Psoas muscle (tissue), 8 donors: ENCODE measurements around the gene CEP68. TPM values are rescaled to one million over a fixed set of nuclear protein-coding genes. Genes with fewer than 3 reads are reported as not detected.
"Not testable (repeated sequence)": the region's sequence is repeated elsewhere in the genome, so short reads cannot be mapped to it uniquely, and the experiment has no call there.

Experiments
- ATAC-seq, 4 donors: fragments of 200-7000 bp; cut with Tn5 transposase; one replicate each; pipeline ENCODE4 v1.9.1; 2020; ENCODE audit warnings: moderate library complexity in 3 of 4, mild to moderate bottlenecking in 2 of 4
- DNase-seq, 2 donors: peaks; one replicate each; pipeline ENCODE4 v3.0.0-alpha.2; 2020
- H3K27ac ChIP-seq: fragments of 200-600 bp; one replicate; pipeline ENCODE4 v1.8.0; 2022
- H3K27me3 ChIP-seq, 3 donors: fragments of 200-600 bp in 1 of 3; one replicate each; pipeline versions ENCODE4 v1.6.1 to v1.8.0; 2013 to 2022; ENCODE audit warnings: low read length in 2 of 3, mild to moderate bottlenecking in 2 of 3, moderate library complexity in 1 of 3; ENCODE audit not compliant: insufficient read depth in 3 of 3
- H3K36me3 ChIP-seq, 2 donors: fragments of 200-600 bp in 1 of 2; one replicate each; pipeline versions ENCODE4 v1.6.1 to v1.8.0; 2013 to 2022; ENCODE audit warnings: low read depth in 1 of 2, mild to moderate bottlenecking in 1 of 2, moderate library complexity in 1 of 2; ENCODE audit not compliant: insufficient read depth in 1 of 2
- H3K4me1 ChIP-seq: fragments of 200-600 bp; one replicate; pipeline ENCODE4 v1.8.0; 2022
- H3K4me3 ChIP-seq: fragments of 200-600 bp; one replicate; pipeline ENCODE4 v1.8.0; 2022; ENCODE audit warnings: mild to moderate bottlenecking
- H3K9me3 ChIP-seq: fragments of 200-600 bp; one replicate; pipeline ENCODE4 v1.8.0; 2022
- WGBS, 3 donors: extraction: QIAGEN DNeasy Blood & Tissue Kit; methylation state at CpG; one replicate each; pipeline versions ENCODE4 v1.1.6 to v1.1.7; 2013; 5-methylcytosine and 5-hydroxymethylcytosine counted together
- intact Hi-C, 2 donors: fragments of 100-400 bp; cut with DNase I; formaldehyde crosslinking; loops; one replicate each; pipeline versions ENCODE4 v1.11.0 to v1.14.2; 2022
- polyA plus RNA-seq, 3 donors: library from polyadenylated mRNA; stranded (reverse); fragments of 200-250 nt; gene quantifications; one replicate each; pipeline ENCODE4 v1.2.3, GENCODE V29; 2013
- total RNA-seq, 4 donors: library from RNA; stranded (reverse); fragmentation: NEBNext Ultra II Directional in 2 of 4; extraction: Animal tissue kit (Norgen Biotek cat#: 25700) in 2 of 4; gene quantifications; one replicate each; pipeline versions ENCODE4 v1.2.1 to v1.2.4, GENCODE V29; 2021 to 2023
- TF ChIP-seq, protein P1 (sequence below): fragments of 200-600 bp; IDR thresholded peaks from one replicate; pipeline ENCODE4 v1.8.0; 2022; ENCODE audit warnings: antibody characterized with exemption
- donor health status: healthy with polysubstance abuse.
- donor health status: DM: no; HTN: no; CAD: no; lungs with moderate emphysema.
- donor health status: Bipolar disorder and iron deficiency.
- donor health status: healthy.
- donor health status: DM: yes; HTN: yes; CAD: no.
- donor health status: DM: no; HTN: no; CAD: no.
- donor health status: DM: no; HTN: no; CAD: no.
- donor health status: DM: yes; HTN: yes; CAD: no.

CEP68 gene
- total and polyA plus RNA-seq, 7 donors = 7.3 to 63.3 (median 28.2) TPM

DNA sequence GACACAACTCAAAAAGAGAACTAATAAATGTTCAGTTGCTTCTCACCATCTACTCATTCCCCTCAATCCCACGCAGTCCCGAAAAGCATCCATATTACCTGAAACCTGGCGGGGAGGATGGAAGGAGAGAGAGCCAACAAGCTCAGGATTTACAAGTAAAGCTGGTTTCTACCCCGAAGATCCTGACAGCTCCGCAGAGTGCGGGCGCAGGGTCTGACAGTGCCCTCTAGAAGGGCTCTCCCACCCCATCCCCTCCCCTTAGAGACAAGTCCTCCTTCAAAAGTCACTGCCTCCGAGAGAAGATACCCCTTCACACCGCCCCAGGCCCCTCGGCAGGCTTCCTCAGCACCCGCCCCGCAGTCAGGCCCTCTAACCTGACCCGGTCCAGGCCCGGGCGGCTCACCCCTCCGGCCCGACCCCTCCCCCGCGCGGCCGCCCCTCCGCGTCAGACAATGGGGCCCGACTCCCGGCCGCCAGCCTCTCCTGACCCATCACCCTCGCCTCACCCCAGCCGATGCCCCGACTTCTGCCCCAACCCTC lies 73.1 kb downstream of the CEP68 start:
- H3K27me3 ChIP-seq = no peaks in the 10 kb centered on the region
- WGBS, 3 donors = 0 to 1% (median 1%) methylated on average over 26 to 29 of the region's 29 CpGs
- DNase-seq (peak in 1 of 2 donors; percentile 65), ATAC-seq (peak; percentile 40 to 61 (median 49))
- TF ChIP-seq, protein P1, sequence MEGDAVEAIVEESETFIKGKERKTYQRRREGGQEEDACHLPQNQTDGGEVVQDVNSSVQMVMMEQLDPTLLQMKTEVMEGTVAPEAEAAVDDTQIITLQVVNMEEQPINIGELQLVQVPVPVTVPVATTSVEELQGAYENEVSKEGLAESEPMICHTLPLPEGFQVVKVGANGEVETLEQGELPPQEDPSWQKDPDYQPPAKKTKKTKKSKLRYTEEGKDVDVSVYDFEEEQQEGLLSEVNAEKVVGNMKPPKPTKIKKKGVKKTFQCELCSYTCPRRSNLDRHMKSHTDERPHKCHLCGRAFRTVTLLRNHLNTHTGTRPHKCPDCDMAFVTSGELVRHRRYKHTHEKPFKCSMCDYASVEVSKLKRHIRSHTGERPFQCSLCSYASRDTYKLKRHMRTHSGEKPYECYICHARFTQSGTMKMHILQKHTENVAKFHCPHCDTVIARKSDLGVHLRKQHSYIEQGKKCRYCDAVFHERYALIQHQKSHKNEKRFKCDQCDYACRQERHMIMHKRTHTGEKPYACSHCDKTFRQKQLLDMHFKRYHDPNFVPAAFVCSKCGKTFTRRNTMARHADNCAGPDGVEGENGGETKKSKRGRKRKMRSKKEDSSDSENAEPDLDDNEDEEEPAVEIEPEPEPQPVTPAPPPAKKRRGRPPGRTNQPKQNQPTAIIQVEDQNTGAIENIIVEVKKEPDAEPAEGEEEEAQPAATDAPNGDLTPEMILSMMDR = no peak
- H3K4me1 ChIP-seq = peaks cover 48% of the 10 kb centered on the region
- peak overlapping the region; percentile 98 for H3K27ac ChIP-seq
- intact Hi-C loops = loop anchor here (5.0 kb wide), 1 partner anchor 57 kb away; no protein-coding TSS in a partner anchor
- H3K9me3 ChIP-seq = no peaks in the 10 kb centered on the region
- H3K4me3 ChIP-seq = peak overlapping the region; percentile 95
- H3K36me3 ChIP-seq = no peaks in the 10 kb centered on the region

DNA sequence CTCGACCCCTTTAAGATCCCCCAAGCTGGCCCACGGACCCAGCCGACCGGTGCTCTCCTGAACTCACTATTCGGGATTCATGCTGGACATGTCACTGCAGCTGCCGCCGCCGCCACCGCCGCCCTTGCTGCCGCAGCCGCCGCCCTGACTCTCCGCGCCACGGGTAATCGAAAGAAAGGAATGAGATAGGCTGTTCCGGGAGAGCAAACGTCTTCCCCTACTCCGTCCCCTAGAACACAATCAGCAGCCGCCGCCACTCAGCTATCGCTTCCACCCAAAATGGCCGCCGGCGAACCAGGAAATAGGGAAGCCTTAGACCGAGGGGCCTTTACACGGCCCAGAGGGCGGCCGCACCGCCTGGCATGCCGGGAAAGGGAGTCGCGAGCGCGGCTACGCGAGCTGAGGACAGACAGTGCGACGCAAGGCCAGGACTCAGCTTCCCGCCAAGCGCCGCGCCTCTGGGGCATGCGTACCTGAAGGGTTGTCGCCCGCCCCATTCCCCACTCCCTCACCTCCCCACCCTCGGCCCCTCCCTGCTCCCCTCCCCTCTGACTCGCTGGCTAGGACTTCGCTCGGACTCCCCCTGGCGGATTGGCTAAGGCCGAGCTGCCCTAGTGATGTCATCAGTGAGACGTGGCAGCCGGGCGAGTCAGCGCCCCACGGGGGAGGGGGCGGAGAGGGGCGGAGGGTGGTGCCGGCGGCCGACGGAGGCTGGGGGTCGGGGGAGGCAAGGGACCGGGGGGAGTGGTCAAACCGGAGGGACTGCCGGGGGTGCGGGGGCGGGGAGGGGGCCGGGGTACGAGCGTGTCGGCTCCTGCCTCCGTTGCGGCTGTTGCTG lies 73.8 kb downstream of the CEP68 start, which contains the start of gene RAB1A:
RAB1A (minus strand) TSS at position 281 of the 838 bp plus-strand sequence; CDS start at position 90, 191 bp downstream.
- no peaks in the 10 kb centered on the region for H3K27me3 ChIP-seq
- peaks cover 41% of the 10 kb centered on the region for H3K4me1 ChIP-seq
- H3K36me3 ChIP-seq = no peaks in the 10 kb centered on the region
- H3K4me3 ChIP-seq = peak within 1 kb of the TSS; percentile 95
- intact Hi-C loops = loop anchor here (1.0 to 5.0 kb wide), 2 partner anchors 58 to 97 kb away; partner anchors contain the start of gene ACTR2 (in 1 of the 2)
- 0 to 1% (median 0%) methylated on average over 61 to 76 of the region's 76 CpGs for WGBS, 3 donors
- H3K9me3 ChIP-seq = no peaks in the 10 kb centered on the region
- peak; percentile 100 for DNase-seq
- ATAC-seq = peak; percentile 90 to 97 (median 94)
- peak within 1 kb of the TSS; percentile 98 for H3K27ac ChIP-seq
- TF ChIP-seq, protein P1 = peak; percentile 28

DNA sequence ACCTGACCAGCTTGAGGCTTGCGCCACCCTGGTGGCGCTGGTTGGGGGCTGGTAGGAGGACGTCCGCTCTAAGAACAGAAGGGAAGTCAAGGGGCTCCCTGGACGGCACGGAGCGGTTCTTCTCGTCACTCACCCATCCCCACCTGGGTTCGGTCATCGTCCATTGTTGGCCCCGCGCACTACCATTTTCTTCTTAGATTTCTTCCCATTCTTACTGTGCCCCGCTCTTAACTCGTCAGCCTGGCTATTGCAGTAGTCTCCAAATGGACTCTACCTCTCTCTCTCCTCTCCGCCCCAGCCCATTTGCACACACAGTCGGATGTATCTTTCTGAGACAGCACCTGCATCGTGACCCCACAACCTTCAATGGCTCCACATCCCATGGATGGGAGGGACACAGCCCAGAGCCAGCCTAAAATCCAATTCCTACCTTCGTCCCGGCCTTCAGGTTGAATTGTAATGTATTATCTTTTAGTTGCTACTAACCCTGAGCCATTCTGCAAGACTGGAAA lies 74.5 kb downstream of the CEP68 start:
- Histone ChIP-seq H3K4me1 (peaks cover 34% of the 10 kb centered on the region), H3K36me3 (no peaks in the 10 kb centered on the region), H3K27ac (peak overlapping the region; percentile 98), H3K9me3 (no peaks in the 10 kb centered on the region), H3K4me3 (peak overlapping the region; percentile 95), H3K27me3 (no peaks in the 10 kb centered on the region)
- ATAC-seq = peak; percentile 53 to 71 (median 58)
- 13 to 17% (median 16%) methylated on average over 17 to 19 of the region's 19 CpGs for whole genome bisulfite sequencing, 3 donors
- no peak for DNase-seq
- intact Hi-C loops = loop anchor here in 1 of 2 donors (1.0 kb wide), 1 partner anchor 97 kb away; the partner anchor contains the start of gene ACTR2
- TF ChIP-seq, protein P1 = no peak

DNA sequence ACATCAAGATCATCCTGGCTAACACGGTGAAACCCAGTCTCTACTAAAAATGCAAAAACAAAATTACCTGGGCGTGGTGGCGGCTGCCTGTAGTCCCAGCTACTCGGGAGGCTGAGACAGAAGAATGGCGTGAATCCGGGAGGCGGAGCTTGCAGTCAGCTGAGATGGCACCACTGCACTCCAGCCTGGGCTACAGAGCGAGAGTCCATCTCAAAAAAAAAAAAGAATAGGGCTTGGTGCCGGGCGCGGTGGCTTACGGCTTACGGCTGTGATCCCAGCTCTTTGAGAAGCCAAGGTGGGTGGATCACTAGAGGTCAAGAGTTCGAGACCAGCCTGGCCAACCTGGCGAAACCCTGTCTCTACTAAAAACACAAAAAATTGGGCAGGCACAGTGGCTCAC lies 76.7 kb downstream of the CEP68 start:
- H3K27me3 ChIP-seq, H3K9me3 ChIP-seq, H3K27ac ChIP-seq, intact Hi-C loops, H3K36me3 ChIP-seq, DNase-seq, ATAC-seq, H3K4me3 ChIP-seq: not testable (repeated sequence)
- peaks cover 13% of the 10 kb centered on the region for H3K4me1 ChIP-seq
- whole genome bisulfite sequencing, 3 donors = 88 to 93% (median 88%) methylated on average over 15 of the region's 15 CpGs

DNA sequence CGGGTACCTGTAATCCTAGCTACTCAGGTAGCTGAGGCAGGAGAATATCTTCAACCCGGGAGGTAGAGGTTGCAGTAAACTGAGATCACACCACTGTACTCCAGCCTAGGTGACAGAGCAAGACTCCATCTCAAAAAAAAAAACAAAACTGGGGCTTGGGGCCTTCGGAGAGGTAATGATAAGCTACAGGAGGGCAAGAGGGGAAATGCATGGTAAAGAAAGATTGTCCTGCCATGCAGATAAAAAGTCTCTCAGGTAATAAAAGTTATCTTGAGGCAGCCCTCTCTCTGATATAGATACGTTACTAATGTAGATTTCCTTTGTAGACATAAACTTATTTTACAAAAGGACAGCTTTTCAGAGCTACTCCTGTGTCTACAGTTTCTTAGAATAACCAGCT lies 77.4 kb downstream of the CEP68 start:
- intact Hi-C loops = no loop called here

More for the DNA sequence above, 77.4 kb downstream of the CEP68 start:
- H3K36me3 ChIP-seq = no peaks in the 10 kb centered on the region
- H3K4me1 ChIP-seq = peaks cover 6% of the 10 kb centered on the region
- H3K4me3 ChIP-seq = no peak overlapping the region
- TF ChIP-seq, protein P1 = no peak
- WGBS, 3 donors = 78 to 86% (median 82%) methylated on average over 4 of the region's 4 CpGs
- H3K27ac ChIP-seq = no peak overlapping the region
- DNase-seq (no peak), ATAC-seq (no peak)
- no peaks in the 10 kb centered on the region for H3K9me3 ChIP-seq
- H3K27me3 ChIP-seq = no peaks in the 10 kb centered on the region
